ENCODE measurements around the gene OR8B12.

- TF ChIP-seq TCF4 (CRISPR knock-in tag; IDR thresholded peaks at IDR 0.05; ENCODE audit: borderline replicate concordance) (no peak), CREB5 (CRISPR knock-in tag; IDR thresholded peaks at IDR 0.05; ENCODE audit: low read depth) (no peak), PPARA (CRISPR knock-in tag; IDR thresholded peaks at IDR 0.05; ENCODE audit: borderline replicate concordance) (no peak), TOX (CRISPR knock-in tag; IDR thresholded peaks at IDR 0.05; ENCODE audit: borderline replicate concordance) (no peak), RARB (CRISPR knock-in tag; IDR thresholded peaks at IDR 0.05) (no peak), ZNF8 (CRISPR knock-in tag; IDR thresholded peaks at IDR 0.05) (no peak), PATZ1 (CRISPR knock-in tag; IDR thresholded peaks at IDR 0.05; ENCODE audit: borderline replicate concordance) (no peak), ZNF70 (CRISPR knock-in tag; IDR thresholded peaks at IDR 0.05) (no peak), ZNF565 (CRISPR knock-in tag; conservative IDR thresholded peaks at IDR 0.05; ENCODE audit: low read depth) (no peak), ZFP3 (CRISPR knock-in tag; IDR thresholded peaks at IDR 0.05) (no peak), ZC3H10 (CRISPR knock-in tag; IDR thresholded peaks at IDR 0.05) (no peak)
Measured at GRCh38 chr11:124543145-124543544, 309 bp downstream of the OR8B12 start.

All from SK-N-SH treated with all-trans-retinoic acid at 6 μM for 48 hours (cell line).